OCI-LY7 (cell line): ENCODE data around the gene CNR2. TPM values are rescaled to one million over a fixed set of nuclear protein-coding genes. Genes with fewer than 3 reads are reported as not detected.
"Not testable (repeated sequence)": the region's sequence is repeated elsewhere in the genome, so short reads cannot be mapped to it uniquely, and the experiment has no call there.

Source experiments
- BruUV-seq: library from RNA; stranded (reverse); fragments of 400-500 nt; replicated peaks from 2 replicates; lab custom pipeline; 2021; lab: Mats Ljungman, UMichigan
- CTCF ChIA-PET: fragments of 300-600 bp; sonication (Branson Sonifier 250); formaldehyde crosslinking; loops from one replicate; lab custom pipeline; 2022; ENCODE audit warnings: antibody characterized with exemption; ENCODE audit not compliant: unreplicated experiment; lab: Charles Lee
- POLR2A ChIA-PET: fragments of 300-600 bp; sonication (Branson Sonifier 250); formaldehyde crosslinking; loops from one replicate; lab custom pipeline; 2022; ENCODE audit warnings: antibody characterized with exemption; lab: Charles Lee
- DNase-seq: peaks from one replicate; pipeline ENCODE4 v3.0.0-alpha.2; 2015; ENCODE audit warnings: low spot score
- H2AFZ ChIP-seq: fragments of 200-600 bp; sonication (generic), shearing (Covaris generic); 2 replicates; pipeline ENCODE4 v1.6.1; 2014; ENCODE audit warnings: mild to moderate bottlenecking, antibody characterized with exemption, low read length, moderate library complexity
- H3K27ac ChIP-seq: fragments of 200-600 bp; sonication (generic); 2 replicates; pipeline ENCODE4 v1.5.1; 2014; ENCODE audit warnings: mixed run types, low read depth, mild to moderate bottlenecking, moderate library complexity, low read length, inconsistent platforms; ENCODE audit not compliant: poor library complexity, severe bottlenecking
- H3K36me3 ChIP-seq: fragments of 200-600 bp; sonication (generic); 2 replicates; pipeline ENCODE4 v1.6.1; 2014; ENCODE audit warnings: mild to moderate bottlenecking, antibody characterized with exemption, low read length, moderate library complexity, mixed read lengths; ENCODE audit not compliant: insufficient read depth
- H3K4me1 ChIP-seq: fragments of 200-600 bp; sonication (generic); 2 replicates; pipeline ENCODE4 v1.5.1; 2014; ENCODE audit warnings: mild to moderate bottlenecking, low read length; ENCODE audit not compliant: insufficient read depth, poor library complexity, severe bottlenecking
- H3K4me2 ChIP-seq: fragments of 200-600 bp; sonication (generic); 2 replicates; pipeline ENCODE4 v1.6.1; 2014; ENCODE audit warnings: mild to moderate bottlenecking, low read length
- H3K4me3 ChIP-seq: fragments of 200-600 bp; sonication (generic); 2 replicates; pipeline ENCODE4 v1.5.1; 2014; ENCODE audit warnings: mild to moderate bottlenecking, low read depth, low read length; ENCODE audit not compliant: poor library complexity, severe bottlenecking
- H3K79me2 ChIP-seq: fragments of 200-600 bp; sonication (generic); 2 replicates; pipeline ENCODE4 v1.6.1; 2016; ENCODE audit warnings: low read depth, mild to moderate bottlenecking, low read length, moderate library complexity, mixed read lengths; ENCODE audit not compliant: insufficient read depth
- H3K9me2 ChIP-seq: fragments of 200-600 bp; sonication (generic); 2 replicates; pipeline ENCODE4 v1.6.1; 2016; ENCODE audit warnings: mild to moderate bottlenecking, low read length, mixed read lengths; ENCODE audit not compliant: insufficient read depth
- H3K9me3 ChIP-seq: fragments of 200-600 bp; sonication (generic); 2 replicates; pipeline ENCODE4 v1.6.1; 2014; ENCODE audit warnings: mild to moderate bottlenecking, mixed run types, low read length, mixed read lengths
- H4K20me1 ChIP-seq: fragments of 200-600 bp; sonication (generic); 2 replicates; pipeline ENCODE4 v1.6.1; 2014; ENCODE audit warnings: mild to moderate bottlenecking, antibody characterized with exemption, low read length, moderate library complexity, mixed read lengths; ENCODE audit not compliant: insufficient read depth
- CTCF ChIP-seq: fragments of 200-600 bp; sonication (generic); conservative IDR thresholded peaks from 2 replicates; pipeline ENCODE4 v1.5.1; 2014; ENCODE audit warnings: mild to moderate bottlenecking, antibody characterized with exemption, low read length, moderate library complexity, mixed read lengths
- EZH2phosphoT487 ChIP-seq: fragments of 200-600 bp; sonication (generic); IDR thresholded peaks from 2 replicates; pipeline ENCODE4 v1.6.1; 2018; ENCODE audit warnings: low read depth, borderline replicate concordance, mild to moderate bottlenecking, mixed run types, antibody characterized with exemption, low read length, moderate library complexity, mixed read lengths
- intact Hi-C: fragments of 100-400 bp; cut with micrococcal nuclease; formaldehyde crosslinking; loops from one replicate; pipeline ENCODE4 v1.10.0; 2022; ENCODE audit not compliant: unreplicated experiment
- total RNA-seq, 2 experiments: library from RNA; depleted of rRNA in 1 of 2; stranded (reverse); fragments of >200 nt in 1 of 2; shearing (Covaris generic) in 1 of 2; gene quantifications; 2 replicates each; pipeline ENCODE4 v1.2.3, GENCODE V29; 2014 to 2022

The CNR2 gene
- total RNA-seq, 2 experiments from 2014 or later: 14.1 to 17.0 TPM

- no peaks in the 10 kb centered on the region for H3K79me2 ChIP-seq
- intact Hi-C loops: no loop called here
- peaks cover 13% of the 10 kb centered on the region for H3K9me3 ChIP-seq
- no peaks in the 10 kb centered on the region for H3K4me1 ChIP-seq
- ChIA-PET CTCF (no interaction called here), POLR2A (interaction anchor here (0.6 to 0.7 kb wide), 3 partner anchors 10 to 77 kb away, joined by 3 to 4 read pairs (median 4); no protein-coding TSS in a partner anchor)
- peaks cover 59% of the 10 kb centered on the region for H3K36me3 ChIP-seq
- H2AFZ ChIP-seq: no peak overlapping the region
- no peaks in the 10 kb centered on the region for H3K9me2 ChIP-seq
- no peaks in the 10 kb centered on the region for H4K20me1 ChIP-seq
- no peak overlapping the region for H3K27ac ChIP-seq
- DNase-seq: no peak
- TF ChIP-seq CTCF (no peak), EZH2phosphoT487 (no peak)
- no peak overlapping the region for H3K4me3 ChIP-seq
- H3K4me2 ChIP-seq: no peak overlapping the region
- BruUV-seq: no TSS peak
Observed at GRCh38 chr1:23848673-23849616, 64.2 kb downstream of the CNR2 start.

DNA sequence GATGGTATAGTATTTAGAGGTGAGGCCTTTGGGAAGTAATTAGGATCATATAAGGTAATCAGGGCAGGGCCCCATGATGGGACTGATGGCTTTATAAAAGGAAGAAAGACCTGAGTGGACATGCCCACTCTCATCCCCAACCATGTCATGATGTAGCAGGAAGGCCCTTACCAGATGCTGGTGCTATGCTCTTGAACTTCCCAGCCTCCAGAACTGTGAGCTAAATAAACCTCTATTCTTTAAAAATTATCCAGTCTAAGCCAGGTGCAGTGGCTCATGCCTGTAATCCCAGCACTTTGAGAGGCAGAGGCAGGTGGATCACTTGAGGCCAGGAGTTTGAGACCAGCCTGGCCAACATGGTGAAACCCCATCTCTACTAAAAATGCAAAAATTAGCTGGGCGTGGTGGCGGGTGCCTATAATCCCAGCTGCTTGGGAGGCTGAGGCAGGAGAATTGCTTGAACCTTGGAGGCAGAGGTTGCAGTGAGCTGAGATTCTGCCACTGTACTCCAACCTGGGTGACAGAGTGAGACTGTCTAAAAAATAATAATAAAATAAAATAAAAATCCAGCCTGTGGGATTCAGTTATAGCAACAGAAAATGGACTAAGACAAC lies 65.6 kb downstream of the CNR2 start:
- CTCF ChIA-PET, H3K4me1 ChIP-seq, H4K20me1 ChIP-seq, BruUV-seq, DNase-seq, POLR2A ChIA-PET, H3K79me2 ChIP-seq, H3K4me3 ChIP-seq, H3K9me2 ChIP-seq, H3K27ac ChIP-seq, H3K4me2 ChIP-seq, H2AFZ ChIP-seq, intact Hi-C loops: not testable (repeated sequence)
- H3K9me3 ChIP-seq: peaks cover 13% of the 10 kb centered on the region
- H3K36me3 ChIP-seq: peaks cover 62% of the 10 kb centered on the region

GRCh38 chr1:23845163-23845562 lies 68.0 kb downstream of the CNR2 start:
- no peak overlapping the region for H2AFZ ChIP-seq
- H3K36me3 ChIP-seq: peaks cover 54% of the 10 kb centered on the region
- H4K20me1 ChIP-seq: no peaks in the 10 kb centered on the region
- peaks cover 13% of the 10 kb centered on the region for H3K9me3 ChIP-seq
- POLR2A ChIA-PET: no interaction called here
- no peaks in the 10 kb centered on the region for H3K79me2 ChIP-seq
- BruUV-seq: TSS peak; percentile 78
- no peak overlapping the region for H3K4me2 ChIP-seq
- H3K9me2 ChIP-seq: no peaks in the 10 kb centered on the region
- H3K27ac ChIP-seq: no peak overlapping the region
- intact Hi-C loops: no loop called here
- H3K4me3 ChIP-seq: no peak overlapping the region
- CTCF ChIA-PET: no interaction called here
- H3K4me1 ChIP-seq: no peaks in the 10 kb centered on the region
- TF ChIP-seq EZH2phosphoT487: no peak
- no peak for TF ChIP-seq CTCF
- no peak for DNase-seq
